GM12878 (cell line): ENCODE results near the gene GHRH.

Source experiments
- ATF7 ChIP-seq: fragments of 450-650 bp; IDR thresholded peaks from 2 replicates; pipeline ENCODE4 v1.6.1; 2016; ENCODE audit warnings: low read depth, mild to moderate bottlenecking
- CREB1 ChIP-seq: IDR thresholded peaks from 2 replicates; pipeline ENCODE4 v1.6.1; 2012; ENCODE audit warnings: low read depth, mild to moderate bottlenecking, inconsistent platforms
- FOXM1 ChIP-seq: IDR thresholded peaks from 2 replicates; pipeline ENCODE4 v1.6.1; 2012; ENCODE audit warnings: low read depth, mild to moderate bottlenecking, inconsistent platforms, low read length, moderate library complexity
- KDM1A ChIP-seq: fragments of 200-600 bp; sonication (generic); IDR thresholded peaks from 2 replicates; pipeline ENCODE4 v1.6.1; 2016; ENCODE audit warnings: borderline replicate concordance
- NFIC ChIP-seq: IDR thresholded peaks from 2 replicates; pipeline ENCODE4 v1.6.1; 2012; ENCODE audit warnings: low read depth, mild to moderate bottlenecking, inconsistent platforms, low read length, moderate library complexity
- POLR2A ChIP-seq: IDR thresholded peaks from 2 replicates; pipeline ENCODE4 v1.6.1; 2011; ENCODE audit warnings: low read depth, mild to moderate bottlenecking, low read length
- RFX5 ChIP-seq: IDR thresholded peaks from 2 replicates; pipeline ENCODE4 v1.6.1; 2011; ENCODE audit warnings: low read depth, low read length, improper control_type of control experiment
- TF ChIP-seq, protein P1 (sequence below), 3 experiments: IDR thresholded peaks in 2 of 3; conservative IDR thresholded peaks in 1 of 3; 2 replicates each; pipeline ENCODE4 v1.5.1; 2011; ENCODE audit warnings: low read depth in 3 of 3, low read length in 3 of 3, mild to moderate bottlenecking in 3 of 3, control low read depth in 2 of 3, moderate library complexity in 2 of 3, inconsistent platforms in 1 of 3, mixed read lengths in 1 of 3; ENCODE audit not compliant: control insufficient read depth in 2 of 3, insufficient read depth in 1 of 3; ENCODE audit errors: extremely low read depth in 1 of 3

DNA sequence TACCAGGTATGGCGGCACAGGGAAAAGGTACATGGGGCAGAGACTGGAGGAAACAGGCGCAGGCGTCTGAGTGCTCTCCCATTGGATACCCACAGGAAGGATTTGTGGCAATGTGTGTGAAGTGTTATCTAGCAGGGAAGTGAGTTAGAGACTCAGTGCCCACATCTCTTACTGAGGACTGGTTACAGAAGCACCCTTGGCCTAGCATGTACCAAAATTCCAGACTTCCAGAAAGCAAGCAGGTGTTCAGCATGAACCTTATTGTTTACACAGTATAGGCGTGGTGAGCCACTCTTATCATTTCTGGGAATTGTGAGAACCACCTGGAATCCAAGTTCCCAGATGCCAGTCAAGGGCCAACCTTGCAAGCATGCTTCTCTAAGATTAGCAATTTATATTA is 42.0 kb upstream of the GHRH start:
- no peak for TF ChIP-seq FOXM1
- TF ChIP-seq, protein P1, sequence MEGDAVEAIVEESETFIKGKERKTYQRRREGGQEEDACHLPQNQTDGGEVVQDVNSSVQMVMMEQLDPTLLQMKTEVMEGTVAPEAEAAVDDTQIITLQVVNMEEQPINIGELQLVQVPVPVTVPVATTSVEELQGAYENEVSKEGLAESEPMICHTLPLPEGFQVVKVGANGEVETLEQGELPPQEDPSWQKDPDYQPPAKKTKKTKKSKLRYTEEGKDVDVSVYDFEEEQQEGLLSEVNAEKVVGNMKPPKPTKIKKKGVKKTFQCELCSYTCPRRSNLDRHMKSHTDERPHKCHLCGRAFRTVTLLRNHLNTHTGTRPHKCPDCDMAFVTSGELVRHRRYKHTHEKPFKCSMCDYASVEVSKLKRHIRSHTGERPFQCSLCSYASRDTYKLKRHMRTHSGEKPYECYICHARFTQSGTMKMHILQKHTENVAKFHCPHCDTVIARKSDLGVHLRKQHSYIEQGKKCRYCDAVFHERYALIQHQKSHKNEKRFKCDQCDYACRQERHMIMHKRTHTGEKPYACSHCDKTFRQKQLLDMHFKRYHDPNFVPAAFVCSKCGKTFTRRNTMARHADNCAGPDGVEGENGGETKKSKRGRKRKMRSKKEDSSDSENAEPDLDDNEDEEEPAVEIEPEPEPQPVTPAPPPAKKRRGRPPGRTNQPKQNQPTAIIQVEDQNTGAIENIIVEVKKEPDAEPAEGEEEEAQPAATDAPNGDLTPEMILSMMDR (IDR thresholded peaks at IDR 0.05 in 2 of 3, conservative IDR thresholded peaks at IDR 0.05 in 1 of 3; ENCODE audit: control insufficient read depth in 2 of 3, extremely low read depth in 1 of 3, insufficient read depth in 1 of 3, low read depth in 3 of 3, low read length in 3 of 3), result no peak
- no peak for TF ChIP-seq KDM1A
- no peak for TF ChIP-seq POLR2A
- no peak for TF ChIP-seq ATF7
- no peak for TF ChIP-seq CREB1
- TF ChIP-seq RFX5, result no peak
- no peak for TF ChIP-seq NFIC
